Measurements from ENCODE around the gene CKLF.

- TF ChIP-seq FOXJ3 (CRISPR knock-in tag; IDR thresholded peaks at IDR 0.05; ENCODE audit: borderline replicate concordance) (no peak), USF1 (CRISPR knock-in tag; IDR thresholded peaks at IDR 0.05) (no peak), ESRRA (CRISPR knock-in tag; IDR thresholded peaks at IDR 0.05; ENCODE audit: borderline replicate concordance) (no peak), CTCF (IDR thresholded peaks at IDR 0.05) (no peak), GABPB1 (CRISPR knock-in tag; IDR thresholded peaks at IDR 0.05) (no peak), NR2C2 (CRISPR knock-in tag; IDR thresholded peaks at IDR 0.05) (no peak), AFF4 (CRISPR knock-in tag; IDR thresholded peaks at IDR 0.05; ENCODE audit: borderline replicate concordance) (no peak), IRF1 (CRISPR knock-in tag; IDR thresholded peaks at IDR 0.05) (no peak), ATF6 (CRISPR knock-in tag; IDR thresholded peaks at IDR 0.05) (no peak)
These were observed 48.1 kb downstream of the CKLF start for GRCh38 chr16:66600477-66600876.

Measured in WTC11 (cell line).